ENCODE measurements around the gene HIVEP3. TPM values are rescaled to one million over a fixed set of nuclear protein-coding genes. Genes with fewer than 3 reads are reported as not detected.
A peak's percentile ranks its signal among the peaks of the same experiment; 100 is the strongest.

HIVEP3 gene
- total RNA-seq, 1 donor from 2014 or later: 0.37 TPM

DNA sequence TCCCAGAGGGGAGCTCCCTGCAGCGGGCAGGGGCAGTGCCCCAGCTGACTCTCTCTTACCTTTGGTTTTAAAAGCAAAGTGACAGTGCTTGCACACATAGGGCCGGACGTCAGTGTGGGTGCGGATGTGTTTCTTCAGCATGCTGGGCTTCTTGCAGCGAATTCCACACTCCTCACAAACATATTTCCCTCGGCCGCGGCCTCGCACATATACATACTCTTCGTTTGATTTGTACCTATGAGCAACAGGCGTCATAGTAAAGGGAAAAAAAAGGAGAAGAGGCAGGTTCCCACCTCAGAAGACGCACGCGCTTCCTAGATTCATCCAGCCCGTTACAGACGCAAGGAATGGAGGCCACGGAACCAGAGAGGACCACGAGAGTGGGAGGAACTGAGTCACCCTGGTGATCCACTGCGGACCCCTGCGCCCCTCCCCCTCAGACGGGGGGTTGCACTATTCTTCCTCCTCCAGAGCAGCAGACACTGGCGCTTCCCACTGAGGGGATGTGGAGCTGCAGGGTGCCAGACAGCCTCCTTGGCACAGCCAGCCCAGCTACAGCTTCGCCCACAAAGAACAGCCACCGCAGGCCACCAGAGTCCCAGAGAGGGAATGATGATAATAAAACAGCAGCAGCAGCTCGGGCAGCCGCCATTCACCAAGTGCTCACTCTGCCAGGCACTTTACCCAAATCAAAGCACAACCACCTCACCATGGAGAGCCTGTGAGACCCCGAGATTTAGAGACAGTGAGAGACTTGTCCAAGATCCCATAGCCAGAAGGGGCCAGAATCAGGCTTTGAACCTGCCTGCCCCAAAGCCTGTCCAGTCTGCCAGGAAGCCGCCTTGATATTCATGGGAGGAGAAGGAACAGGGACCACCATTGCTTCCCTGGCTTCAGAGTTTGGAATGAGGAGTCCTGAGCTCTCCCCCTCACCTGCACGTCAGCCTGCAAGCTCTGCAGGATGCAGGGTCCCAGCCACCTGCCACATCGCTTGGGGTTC lies 393.7 kb downstream of the HIVEP3 start:
- no peak for TF ChIP-seq EZH2 (IDR thresholded peaks at IDR 0.05)
- TF ChIP-seq, protein P1, sequence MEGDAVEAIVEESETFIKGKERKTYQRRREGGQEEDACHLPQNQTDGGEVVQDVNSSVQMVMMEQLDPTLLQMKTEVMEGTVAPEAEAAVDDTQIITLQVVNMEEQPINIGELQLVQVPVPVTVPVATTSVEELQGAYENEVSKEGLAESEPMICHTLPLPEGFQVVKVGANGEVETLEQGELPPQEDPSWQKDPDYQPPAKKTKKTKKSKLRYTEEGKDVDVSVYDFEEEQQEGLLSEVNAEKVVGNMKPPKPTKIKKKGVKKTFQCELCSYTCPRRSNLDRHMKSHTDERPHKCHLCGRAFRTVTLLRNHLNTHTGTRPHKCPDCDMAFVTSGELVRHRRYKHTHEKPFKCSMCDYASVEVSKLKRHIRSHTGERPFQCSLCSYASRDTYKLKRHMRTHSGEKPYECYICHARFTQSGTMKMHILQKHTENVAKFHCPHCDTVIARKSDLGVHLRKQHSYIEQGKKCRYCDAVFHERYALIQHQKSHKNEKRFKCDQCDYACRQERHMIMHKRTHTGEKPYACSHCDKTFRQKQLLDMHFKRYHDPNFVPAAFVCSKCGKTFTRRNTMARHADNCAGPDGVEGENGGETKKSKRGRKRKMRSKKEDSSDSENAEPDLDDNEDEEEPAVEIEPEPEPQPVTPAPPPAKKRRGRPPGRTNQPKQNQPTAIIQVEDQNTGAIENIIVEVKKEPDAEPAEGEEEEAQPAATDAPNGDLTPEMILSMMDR (IDR thresholded peaks at IDR 0.05): no peak
- TF ChIP-seq EZH2phosphoT487 (IDR thresholded peaks at IDR 0.05): no peak
- H3K36me3 ChIP-seq: no peaks in the 10 kb centered on the region
- H3K79me2 ChIP-seq (ENCODE audit: low read depth): no peaks in the 10 kb centered on the region
- H2AFZ ChIP-seq (replicated peaks): no peak overlapping the region
- H3K9ac ChIP-seq: no peak overlapping the region
- H3K4me2 ChIP-seq: no peak overlapping the region
- peak overlapping the region; percentile 21 for H3K27ac Mint-ChIP-seq
- H3K27me3 ChIP-seq: no peaks in the 10 kb centered on the region
- H3K9me3 Mint-ChIP-seq: no peaks in the 10 kb centered on the region
- peaks cover 8% of the 10 kb centered on the region for H3K27me3 Mint-ChIP-seq (ENCODE audit: insufficient read depth, low read depth)
- no peak for DNase-seq (ENCODE audit: low spot score)
- no peaks in the 10 kb centered on the region for H3K36me3 Mint-ChIP-seq
- no peak overlapping the region for H3K27ac ChIP-seq
- peaks cover 6% of the 10 kb centered on the region for H3K4me1 ChIP-seq
- H3K4me3 ChIP-seq: no peak overlapping the region
- H3K4me3 Mint-ChIP-seq: no peak overlapping the region
- no peaks in the 10 kb centered on the region for H3K9me3 ChIP-seq (ENCODE audit: low read depth)
- H4K20me1 ChIP-seq (ENCODE audit: low read depth): no peaks in the 10 kb centered on the region
- H3F3A ChIP-seq (ENCODE audit: low read depth): no peaks in the 10 kb centered on the region
- peaks cover 7% of the 10 kb centered on the region for H3K4me1 Mint-ChIP-seq

- no peaks in the 10 kb centered on the region for H4K20me1 ChIP-seq (ENCODE audit: low read depth)
- no peaks in the 10 kb centered on the region for H3K9me3 ChIP-seq (ENCODE audit: low read depth)
- no peak overlapping the region for H3K4me3 ChIP-seq
- no peaks in the 10 kb centered on the region for H3F3A ChIP-seq (ENCODE audit: low read depth)
- no peaks in the 10 kb centered on the region for H3K36me3 ChIP-seq
- peaks cover 7% of the 10 kb centered on the region for H3K27me3 Mint-ChIP-seq (ENCODE audit: insufficient read depth, low read depth)
- peaks cover 7% of the 10 kb centered on the region for H3K4me1 Mint-ChIP-seq
- no peaks in the 10 kb centered on the region for H3K9me3 Mint-ChIP-seq
- no peak overlapping the region for H3K27ac ChIP-seq
- no peaks in the 10 kb centered on the region for H3K79me2 ChIP-seq (ENCODE audit: low read depth)
- no peak overlapping the region for H3K9ac ChIP-seq
- no peak for TF ChIP-seq EZH2 (IDR thresholded peaks at IDR 0.05)
- TF ChIP-seq, protein P1 (IDR thresholded peaks at IDR 0.05): no peak
- TF ChIP-seq EZH2phosphoT487 (IDR thresholded peaks at IDR 0.05): no peak
- no peak overlapping the region for H2AFZ ChIP-seq (replicated peaks)
- DNase-seq (ENCODE audit: low spot score): no peak
- H3K4me3 Mint-ChIP-seq: no peak overlapping the region
- H3K27ac Mint-ChIP-seq: no peak overlapping the region
- H3K4me1 ChIP-seq: peaks cover 6% of the 10 kb centered on the region
- H3K27me3 ChIP-seq: no peaks in the 10 kb centered on the region
- no peak overlapping the region for H3K4me2 ChIP-seq
- no peaks in the 10 kb centered on the region for H3K36me3 Mint-ChIP-seq
Observed at GRCh38 chr1:41523949-41524675, 394.6 kb downstream of the HIVEP3 start.

DNA sequence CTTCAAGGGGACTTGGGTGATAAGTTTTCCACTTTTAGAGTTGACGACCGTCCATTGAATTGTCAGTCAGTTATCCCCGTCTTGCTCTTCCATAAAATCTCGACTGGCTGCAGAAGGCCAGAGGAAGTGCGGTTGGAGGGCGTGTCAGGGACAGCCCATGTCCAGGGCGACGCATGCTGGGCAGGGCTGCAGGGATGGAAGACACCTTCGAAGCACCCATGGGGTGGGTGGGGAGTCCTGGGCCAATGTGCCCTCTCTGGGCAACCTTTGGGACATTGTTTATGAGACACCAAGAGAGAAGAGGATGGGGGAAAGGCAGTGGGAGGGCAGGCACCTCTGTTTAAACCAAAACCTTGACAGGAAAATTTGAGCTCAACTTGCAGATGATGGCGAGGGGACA lies 395.7 kb downstream of the HIVEP3 start:
- Histone ChIP-seq H3K36me3 (no peaks in the 10 kb centered on the region), H3K79me2 (ENCODE audit: low read depth) (no peaks in the 10 kb centered on the region), H3K9ac (no peak overlapping the region), H3K4me2 (no peak overlapping the region), H3F3A (ENCODE audit: low read depth) (no peaks in the 10 kb centered on the region), H2AFZ (replicated peaks) (no peak overlapping the region), H3K27me3 (no peaks in the 10 kb centered on the region), H3K4me1 (peaks cover 6% of the 10 kb centered on the region), H4K20me1 (ENCODE audit: low read depth) (no peaks in the 10 kb centered on the region), H3K9me3 (ENCODE audit: low read depth) (no peaks in the 10 kb centered on the region), H3K4me3 (no peak overlapping the region), H3K27ac (no peak overlapping the region)
- Mint-ChIP-seq H3K36me3 (no peaks in the 10 kb centered on the region), H3K27ac (peak overlapping the region; percentile 81), H3K4me3 (no peak overlapping the region), H3K9me3 (no peaks in the 10 kb centered on the region), H3K27me3 (ENCODE audit: insufficient read depth, low read depth) (peaks cover 6% of the 10 kb centered on the region), H3K4me1 (peaks cover 7% of the 10 kb centered on the region)
- TF ChIP-seq EZH2 (IDR thresholded peaks at IDR 0.05) (no peak), EZH2phosphoT487 (IDR thresholded peaks at IDR 0.05) (no peak)
- TF ChIP-seq, protein P1 (IDR thresholded peaks at IDR 0.05): no peak
- DNase-seq (ENCODE audit: low spot score): no peak
